ENCODE data around the gene ACTMAP. TPM values are rescaled to one million over a fixed set of nuclear protein-coding genes. Genes with fewer than 3 reads are reported as not detected.

The ACTMAP gene
- total and polyA plus RNA-seq, 8 donors, result 10.3 to 17.6 (median 14.0) TPM

DNA sequence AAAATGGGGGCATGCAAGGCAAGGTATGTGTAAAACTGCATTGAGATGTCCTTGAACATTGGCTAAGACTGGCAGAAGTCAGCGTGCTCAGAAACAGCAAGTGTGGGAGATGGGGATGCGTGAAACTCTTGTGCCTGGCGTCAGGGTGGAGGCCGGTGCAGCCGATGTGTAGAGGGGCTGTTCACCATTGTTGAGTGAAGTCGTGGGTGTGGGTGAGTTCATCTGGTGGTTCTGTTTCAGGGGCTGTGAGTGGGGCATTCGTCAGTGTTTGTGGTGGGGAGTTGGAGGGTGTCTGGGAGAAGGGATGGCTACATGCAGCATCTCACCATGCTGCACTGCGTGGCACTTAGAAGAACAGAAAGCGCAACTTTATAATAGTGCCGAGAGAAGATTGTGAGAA is 13.7 kb upstream of the ACTMAP start:
- peaks cover 4 to 94% of the 10 kb centered on the region in 2 donors for H3K36me3 ChIP-seq
- H3K27me3 ChIP-seq, result no peaks in the 10 kb centered on the region
- H3K9me3 ChIP-seq, result no peaks in the 10 kb centered on the region
- no peak for ATAC-seq
- H3K4me1 ChIP-seq, result peaks cover 0 to 3% of the 10 kb centered on the region in 2 donors
- DNase-seq, result peak in 1 of 4 donors; percentile 43
- H3K27ac ChIP-seq, result no peak overlapping the region
- TF ChIP-seq, protein P1, sequence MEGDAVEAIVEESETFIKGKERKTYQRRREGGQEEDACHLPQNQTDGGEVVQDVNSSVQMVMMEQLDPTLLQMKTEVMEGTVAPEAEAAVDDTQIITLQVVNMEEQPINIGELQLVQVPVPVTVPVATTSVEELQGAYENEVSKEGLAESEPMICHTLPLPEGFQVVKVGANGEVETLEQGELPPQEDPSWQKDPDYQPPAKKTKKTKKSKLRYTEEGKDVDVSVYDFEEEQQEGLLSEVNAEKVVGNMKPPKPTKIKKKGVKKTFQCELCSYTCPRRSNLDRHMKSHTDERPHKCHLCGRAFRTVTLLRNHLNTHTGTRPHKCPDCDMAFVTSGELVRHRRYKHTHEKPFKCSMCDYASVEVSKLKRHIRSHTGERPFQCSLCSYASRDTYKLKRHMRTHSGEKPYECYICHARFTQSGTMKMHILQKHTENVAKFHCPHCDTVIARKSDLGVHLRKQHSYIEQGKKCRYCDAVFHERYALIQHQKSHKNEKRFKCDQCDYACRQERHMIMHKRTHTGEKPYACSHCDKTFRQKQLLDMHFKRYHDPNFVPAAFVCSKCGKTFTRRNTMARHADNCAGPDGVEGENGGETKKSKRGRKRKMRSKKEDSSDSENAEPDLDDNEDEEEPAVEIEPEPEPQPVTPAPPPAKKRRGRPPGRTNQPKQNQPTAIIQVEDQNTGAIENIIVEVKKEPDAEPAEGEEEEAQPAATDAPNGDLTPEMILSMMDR (IDR thresholded peaks at IDR 0.05), result no peak
- intact Hi-C loops (cut with DNase I), result no loop called here
- no peak overlapping the region for H3K4me3 ChIP-seq

DNA sequence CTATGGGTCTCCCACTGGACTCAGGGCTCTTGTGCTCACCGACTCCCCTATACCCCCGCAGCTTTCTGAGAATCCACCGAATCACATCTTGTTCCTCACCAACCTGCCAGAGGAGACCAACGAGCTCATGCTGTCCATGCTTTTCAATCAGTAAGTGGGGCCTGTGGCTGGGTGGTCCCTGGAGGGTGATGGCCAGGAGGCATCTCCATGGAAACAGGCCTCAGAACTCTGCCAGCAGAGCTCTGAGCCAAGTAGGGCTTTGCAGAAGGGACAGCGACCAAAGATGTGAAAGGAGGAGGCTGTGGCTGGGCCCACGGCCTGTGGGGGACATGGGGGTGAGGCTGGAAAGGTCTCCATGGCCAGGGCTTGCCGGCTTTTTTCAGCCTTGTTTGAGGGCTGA is 13.2 kb upstream of the ACTMAP start:
- Histone ChIP-seq H3K4me1 (peaks cover 0 to 3% of the 10 kb centered on the region in 2 donors), H3K36me3 (peaks cover 4 to 98% of the 10 kb centered on the region in 2 donors), H3K27ac (no peak overlapping the region), H3K9me3 (no peaks in the 10 kb centered on the region), H3K27me3 (no peaks in the 10 kb centered on the region), H3K4me3 (no peak overlapping the region)
- ATAC-seq (no peak), DNase-seq (peak in 1 of 4 donors; percentile 37)
- intact Hi-C loops (cut with DNase I), result no loop called here
- TF ChIP-seq, protein P1 (IDR thresholded peaks at IDR 0.05), result no peak

DNA sequence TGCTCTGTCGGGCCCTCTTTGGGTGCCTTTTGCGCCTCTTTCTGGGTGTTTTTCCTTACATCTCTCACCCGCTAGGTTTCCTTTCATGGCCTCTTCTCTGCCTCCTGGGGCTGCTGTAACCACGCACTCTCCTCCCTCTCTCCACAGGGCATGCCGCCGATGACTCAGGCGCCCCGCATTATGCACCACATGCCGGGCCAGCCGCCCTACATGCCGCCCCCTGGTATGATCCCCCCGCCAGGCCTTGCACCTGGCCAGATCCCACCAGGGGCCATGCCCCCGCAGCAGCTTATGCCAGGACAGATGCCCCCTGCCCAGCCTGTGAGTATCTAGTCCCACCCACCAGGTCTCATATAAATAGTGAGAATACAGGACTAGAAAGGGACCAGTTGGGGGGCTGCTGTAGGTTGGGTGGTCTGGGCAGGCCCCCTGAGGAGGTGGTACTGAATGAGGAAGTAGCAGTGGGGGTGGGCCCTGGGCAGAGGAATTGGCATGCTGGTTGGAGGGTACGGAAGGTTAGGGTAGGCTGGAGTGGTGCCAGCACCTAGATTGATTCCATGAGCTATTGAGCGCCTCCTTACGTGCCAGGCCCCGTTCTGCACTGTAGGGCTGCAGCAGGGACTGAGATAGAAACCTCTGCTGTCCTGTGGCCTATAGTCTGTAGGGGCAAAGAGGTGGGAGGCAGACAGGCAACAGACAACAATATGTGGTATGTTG is 12.6 kb upstream of the ACTMAP start:
- Histone ChIP-seq H3K27me3 (no peaks in the 10 kb centered on the region), H3K4me3 (no peak overlapping the region), H3K4me1 (peaks cover 0 to 3% of the 10 kb centered on the region in 2 donors), H3K27ac (no peak overlapping the region), H3K9me3 (no peaks in the 10 kb centered on the region), H3K36me3 (peaks cover 4 to 98% of the 10 kb centered on the region in 2 donors)
- DNase-seq (no peak), ATAC-seq (no peak)
- intact Hi-C loops (cut with DNase I), result no loop called here
- TF ChIP-seq, protein P1 (IDR thresholded peaks at IDR 0.05), result no peak

DNA sequence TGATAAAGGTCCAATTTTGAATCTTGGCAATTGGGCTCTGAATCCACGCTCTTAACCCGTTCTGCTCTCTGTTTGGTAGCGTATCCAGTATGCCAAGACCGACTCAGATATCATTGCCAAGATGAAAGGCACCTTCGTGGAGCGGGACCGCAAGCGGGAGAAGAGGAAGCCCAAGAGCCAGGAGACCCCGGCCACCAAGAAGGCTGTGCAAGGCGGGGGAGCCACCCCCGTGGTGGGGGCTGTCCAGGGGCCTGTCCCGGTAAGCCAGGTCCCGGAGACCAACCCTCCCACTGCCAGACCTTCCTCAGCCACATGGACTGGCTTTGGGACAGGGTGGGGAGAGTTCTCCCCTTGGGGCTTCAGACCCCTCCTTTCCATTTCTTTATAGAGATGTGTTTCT is 9.1 kb upstream of the ACTMAP start:
- TF ChIP-seq, protein P1 (IDR thresholded peaks at IDR 0.05), result no peak
- Histone ChIP-seq H3K4me1 (peaks cover 9 to 28% of the 10 kb centered on the region in 2 donors), H3K9me3 (no peaks in the 10 kb centered on the region), H3K36me3 (peaks cover 4 to 93% of the 10 kb centered on the region in 2 donors), H3K4me3 (no peak overlapping the region), H3K27ac (no peak overlapping the region), H3K27me3 (no peaks in the 10 kb centered on the region)
- intact Hi-C loops (cut with DNase I), result no loop called here
- ATAC-seq (no peak), DNase-seq (peak in 1 of 4 donors; percentile 42)

DNA sequence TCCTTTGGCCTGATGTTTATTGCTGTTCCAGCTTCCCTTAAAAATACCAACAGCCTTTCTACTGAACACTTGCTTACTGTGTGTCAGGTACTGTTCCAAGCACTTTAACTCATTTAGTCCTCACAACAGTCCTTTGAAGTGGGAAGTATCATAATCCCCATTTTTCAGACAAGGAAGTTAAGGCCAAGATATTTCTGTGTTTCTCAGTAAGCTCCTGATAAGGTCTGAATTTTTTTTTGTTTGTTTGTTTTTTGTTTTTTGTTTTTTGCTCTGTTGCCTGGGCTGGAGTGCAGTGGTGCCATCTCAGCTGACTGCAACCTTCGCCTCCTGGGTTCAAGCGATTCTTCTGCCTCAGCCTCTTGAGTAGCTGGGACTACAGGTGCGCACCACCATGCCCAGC is 8.2 kb upstream of the ACTMAP start:
- Histone ChIP-seq H3K27me3 (no peaks in the 10 kb centered on the region), H3K9me3 (no peaks in the 10 kb centered on the region), H3K36me3 (peaks cover 4 to 84% of the 10 kb centered on the region in 2 donors), H3K4me3 (no peak overlapping the region), H3K27ac (no peak overlapping the region), H3K4me1 (peaks cover 16 to 37% of the 10 kb centered on the region in 2 donors)
- no peak for ATAC-seq
- TF ChIP-seq, protein P1 (IDR thresholded peaks at IDR 0.05), result no peak
- intact Hi-C loops (cut with DNase I), result no loop called here
- DNase-seq, result no peak

Data from left lung (tissue), 10 donors.